Activated CD4-positive, alpha-beta T cell treated with anti-CD3 and anti-CD28 coated beads, Interleukin-2, Interleukin-6, amounts not matched to agents 100 ng/mL and 50 ng/mL, durations not matched to agents 16 hours and 8 hours (primary cell): ENCODE results near the gene SHC1.

Experiments used
- DNase-seq: peaks from one replicate; pipeline ENCODE4 v3.0.0-alpha.2; 2020

The SHC1 gene

DNA sequence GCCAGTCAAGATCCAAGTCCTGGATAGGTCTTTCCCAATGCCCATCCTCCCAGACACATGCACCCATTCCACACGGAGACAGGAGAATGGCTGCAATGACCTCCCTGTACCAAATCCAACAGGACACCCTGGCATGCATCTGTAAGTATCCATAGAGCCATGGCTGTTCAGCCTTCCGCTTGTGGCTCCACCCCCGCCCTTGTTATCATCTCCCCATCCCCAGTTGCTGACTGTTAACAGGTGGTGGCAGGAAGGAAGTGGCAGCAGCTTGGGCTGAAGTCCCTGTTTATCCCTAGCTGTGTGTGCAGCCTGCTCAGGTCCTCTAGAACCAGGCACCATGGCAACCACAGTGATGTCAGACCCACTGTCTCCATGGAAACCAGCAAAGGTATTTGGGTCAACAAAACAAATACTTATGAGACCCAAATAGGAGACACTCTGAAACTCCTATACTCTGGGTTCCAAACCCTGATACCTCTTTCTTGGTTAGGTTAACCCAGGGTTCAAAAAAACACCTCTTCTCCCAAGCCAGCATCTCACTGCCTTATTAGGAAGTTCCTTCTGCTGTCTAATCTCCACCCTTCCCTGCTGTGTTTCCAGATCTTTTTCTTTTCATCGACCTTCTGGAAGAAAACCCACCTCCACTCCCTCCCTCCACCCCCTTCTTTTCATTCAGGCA is 15.4 kb downstream of the SHC1 start:
- DNase-seq, result peak; percentile 93

DNA sequence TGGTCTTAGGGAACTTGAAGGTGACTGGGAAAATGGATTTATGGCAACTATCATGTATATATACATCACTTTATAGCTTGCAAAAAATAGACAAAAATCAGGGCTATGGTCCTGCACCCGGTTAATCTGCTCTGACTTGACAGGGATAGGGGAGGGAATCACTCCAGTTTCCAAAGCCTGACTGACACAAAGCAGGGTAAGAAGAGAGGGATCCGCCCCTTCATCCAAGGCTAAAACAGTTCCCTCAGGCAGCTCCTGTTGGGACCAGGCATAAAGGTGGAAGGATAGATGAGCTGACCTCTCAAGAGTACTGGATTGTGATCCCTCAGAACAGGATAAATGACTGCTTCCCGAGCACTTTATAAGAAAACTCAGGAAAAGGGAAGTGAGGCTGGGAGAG is 16.0 kb downstream of the SHC1 start:
- DNase-seq, result no peak

DNA sequence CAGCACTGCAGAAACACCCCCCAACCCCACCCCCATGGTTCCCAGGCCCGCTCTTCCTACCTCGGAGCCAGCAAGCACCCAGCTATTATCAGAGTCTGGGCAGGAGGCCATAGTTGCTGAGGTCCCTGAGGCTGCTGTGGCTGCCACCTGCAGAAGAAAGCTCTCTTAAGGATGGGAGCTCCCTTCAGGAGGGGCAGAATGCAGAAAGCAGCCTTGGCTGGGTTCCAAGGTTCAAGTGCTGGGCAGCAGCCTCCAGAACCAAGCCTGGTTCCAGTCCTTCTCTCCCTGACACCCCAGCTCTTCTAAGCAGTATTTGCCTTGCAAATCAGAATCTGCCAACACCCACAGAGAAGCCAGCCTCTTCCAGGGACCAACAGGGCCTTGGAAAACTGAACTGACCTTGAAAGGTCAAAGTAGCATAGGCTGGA is 16.9 kb downstream of the SHC1 start:
- DNase-seq, result no peak

DNA sequence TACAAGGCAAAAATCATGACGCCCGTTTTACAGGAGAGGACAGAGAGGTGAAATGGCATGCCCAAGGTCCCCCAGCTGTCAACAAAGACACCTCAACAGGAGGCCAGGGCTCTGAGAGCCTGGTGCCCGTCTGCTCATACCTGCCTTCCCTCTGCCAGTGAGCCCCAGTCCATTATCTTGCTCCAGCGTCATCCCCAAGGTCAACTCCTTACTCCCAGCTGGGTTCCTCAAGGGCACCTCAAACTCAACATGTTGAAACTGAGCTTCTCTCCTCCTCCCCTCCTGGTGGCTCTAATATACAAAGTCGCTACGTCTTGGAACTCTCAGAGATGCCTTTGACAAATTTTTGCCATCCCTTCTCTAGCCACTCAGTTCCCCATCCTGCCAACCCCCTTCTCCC is 17.9 kb downstream of the SHC1 start:
- no peak for DNase-seq

DNA sequence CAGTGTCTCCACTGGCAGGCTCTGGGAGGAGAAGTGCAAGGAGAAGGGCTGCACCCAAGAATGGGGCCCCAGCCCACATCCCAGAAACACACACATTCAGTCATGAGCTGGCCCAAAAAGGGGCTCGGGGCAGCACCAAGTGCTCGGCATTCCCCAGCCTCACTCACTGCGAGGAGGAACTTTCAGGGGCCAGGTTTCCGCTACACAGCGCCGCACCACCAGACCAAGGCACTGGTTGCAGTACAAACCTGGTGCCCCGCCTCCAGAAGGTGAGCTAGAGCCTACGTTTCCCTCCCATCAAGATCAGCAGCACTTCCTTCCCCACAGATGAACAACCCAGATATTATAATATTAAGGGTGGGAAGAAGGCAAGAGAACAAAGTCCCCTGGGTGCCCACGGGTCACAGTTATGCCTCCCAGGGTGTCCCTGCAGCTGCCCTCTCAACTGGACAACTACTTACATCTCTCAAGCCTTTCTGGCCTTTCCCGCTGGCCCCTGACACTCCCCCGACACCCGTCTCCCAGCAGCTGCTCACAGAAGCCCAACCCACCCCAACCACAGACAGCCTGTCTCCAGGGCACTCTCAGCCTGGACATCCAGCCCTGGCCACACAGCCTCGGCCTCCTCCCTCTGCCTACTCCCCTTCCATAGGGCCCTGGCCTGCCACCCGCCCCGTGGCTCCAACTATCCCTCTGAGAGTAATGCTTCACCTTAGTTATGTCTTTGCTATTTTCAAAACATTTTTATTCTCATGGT is 18.5 kb downstream of the SHC1 start:
- DNase-seq, result peak; percentile 39

DNA sequence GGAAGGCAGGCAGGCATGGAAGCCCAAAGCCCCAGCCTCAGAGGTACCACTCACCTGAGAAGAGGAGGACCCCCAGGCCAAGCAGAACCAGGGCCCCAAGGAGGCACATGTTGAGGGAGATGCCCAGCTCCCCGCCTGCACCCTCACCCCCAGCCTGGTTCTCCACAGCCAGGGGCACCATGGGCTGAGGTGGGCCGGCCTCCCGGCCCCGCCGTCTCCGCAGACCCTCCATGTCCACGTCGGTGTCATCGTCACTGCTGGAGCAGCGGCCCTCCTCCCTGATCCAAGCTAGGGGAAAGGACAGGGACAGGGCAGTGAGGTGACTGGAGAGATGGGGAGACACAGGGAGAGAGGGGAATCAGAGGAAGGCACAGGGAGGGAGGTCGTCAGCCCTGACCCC is 22.5 kb downstream of the SHC1 start:
- no peak for DNase-seq

DNA sequence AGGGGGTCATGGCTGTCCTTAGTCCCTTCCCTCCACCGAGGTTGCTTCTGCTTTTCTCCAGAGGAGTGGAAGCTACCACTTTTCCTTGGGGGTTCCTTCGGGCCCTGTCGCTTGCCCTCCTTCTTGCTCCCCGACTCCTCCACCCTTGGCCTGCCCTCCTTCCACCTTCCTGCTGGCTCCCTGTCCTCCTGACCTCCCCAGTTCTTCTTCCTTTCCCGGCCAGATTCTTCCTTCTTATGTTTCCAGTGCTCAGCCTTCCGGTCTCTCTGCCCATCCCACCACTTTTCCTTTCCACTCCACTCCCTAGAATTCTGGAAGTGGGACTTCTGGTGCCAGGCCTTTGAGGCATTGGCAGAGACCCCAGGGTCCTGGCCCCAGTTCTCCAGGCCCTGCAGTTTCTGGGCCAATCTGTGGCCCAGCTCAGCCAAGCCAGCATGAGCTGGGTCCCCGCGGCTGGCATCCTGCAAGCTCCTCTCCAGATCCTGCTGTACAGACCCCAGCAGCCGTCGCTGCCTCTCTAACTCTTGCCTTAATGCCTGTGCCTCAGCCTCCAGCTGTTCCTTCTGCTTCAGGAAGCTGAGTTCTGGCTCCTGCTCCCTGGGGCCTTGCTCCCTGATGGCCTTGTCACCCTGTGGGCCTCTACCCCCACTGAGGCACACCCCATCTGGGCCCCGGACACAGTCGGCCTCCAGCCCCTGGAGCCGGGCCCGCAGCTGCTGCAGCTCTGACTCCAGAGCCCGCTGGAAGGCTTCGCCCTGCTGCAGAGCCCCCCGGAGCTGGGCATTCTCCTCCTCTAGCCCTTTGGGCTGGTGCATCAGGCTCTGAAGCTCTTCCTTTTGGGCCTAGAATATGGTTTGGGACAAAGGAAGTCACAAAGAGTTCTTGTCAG is 24.3 kb downstream of the SHC1 start:
- DNase-seq, result no peak

DNA sequence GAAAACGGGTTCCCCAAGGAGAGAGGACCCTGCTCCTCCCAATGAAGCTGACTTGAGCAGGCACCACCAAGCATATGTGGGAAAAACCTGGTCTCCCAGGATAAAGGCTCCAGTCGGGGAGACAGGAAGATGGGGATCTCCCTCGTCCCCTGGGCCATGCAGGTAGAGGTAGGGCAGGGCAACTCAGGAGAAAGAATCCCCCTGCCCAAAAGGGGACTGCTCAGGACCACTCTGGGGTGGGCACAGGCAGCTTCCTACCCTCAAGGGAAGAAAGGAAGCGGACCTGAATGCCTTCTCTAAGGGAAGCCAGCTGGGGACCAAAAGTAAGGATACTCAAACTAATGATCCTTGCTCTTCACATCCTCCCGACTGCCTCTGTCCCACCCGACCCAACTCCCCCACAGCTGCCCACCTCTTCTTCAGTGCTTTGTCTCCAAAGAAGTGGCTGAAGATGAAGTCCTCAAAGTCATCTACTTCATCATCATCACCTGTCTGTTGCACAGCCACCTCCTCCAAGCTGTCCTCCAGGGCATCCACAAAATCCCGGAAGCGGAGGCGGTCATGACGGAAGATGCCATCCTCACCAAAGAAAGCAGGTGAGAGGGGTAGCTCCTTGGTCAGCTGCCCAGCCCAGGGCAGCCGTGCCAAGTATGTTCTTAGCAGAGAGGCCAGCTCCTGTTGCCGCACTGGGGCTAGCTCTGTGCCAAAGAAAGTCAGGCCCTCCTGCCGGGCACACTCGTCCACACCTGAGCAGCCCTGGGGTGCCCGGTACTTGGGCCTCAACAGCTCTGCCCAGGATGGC is 25.2 kb downstream of the SHC1 start:
- no peak for DNase-seq

DNA sequence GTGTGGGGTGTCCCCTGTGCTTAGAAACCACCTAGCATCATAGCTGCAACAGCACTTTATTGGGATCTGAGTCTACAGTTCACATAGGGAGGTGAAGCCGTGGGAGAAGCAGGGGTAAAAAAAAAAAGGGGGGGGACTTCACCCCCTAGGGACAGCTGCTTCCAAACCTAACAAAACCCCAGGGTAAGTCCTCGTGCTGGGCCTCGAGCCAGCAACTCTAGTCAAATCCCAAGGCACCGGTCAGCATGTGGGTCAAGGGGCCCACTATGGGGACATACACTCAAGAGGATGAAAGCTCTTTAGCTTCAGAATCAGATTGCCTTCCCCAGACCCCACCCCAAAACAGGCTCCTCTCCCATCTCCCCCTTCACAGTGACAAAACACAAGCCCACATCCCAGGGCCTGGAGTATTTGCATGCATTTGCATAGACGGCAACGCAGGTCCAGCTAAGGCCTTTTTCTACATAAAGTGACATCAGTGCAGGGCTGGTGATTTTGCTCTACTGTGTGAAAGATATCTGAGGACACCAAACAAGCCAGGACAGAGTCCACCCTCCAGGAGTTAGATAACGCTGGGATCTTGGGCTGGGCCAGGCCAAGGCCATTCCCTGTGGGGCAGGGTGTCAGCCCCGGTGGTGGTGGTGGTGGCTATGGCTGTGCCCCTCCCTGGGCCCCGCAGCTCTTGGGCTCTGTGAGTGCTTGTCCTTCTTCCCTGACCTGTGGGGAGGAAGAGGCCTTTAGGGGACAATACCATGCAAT is 26.0 kb downstream of the SHC1 start:
- DNase-seq, result no peak

DNA sequence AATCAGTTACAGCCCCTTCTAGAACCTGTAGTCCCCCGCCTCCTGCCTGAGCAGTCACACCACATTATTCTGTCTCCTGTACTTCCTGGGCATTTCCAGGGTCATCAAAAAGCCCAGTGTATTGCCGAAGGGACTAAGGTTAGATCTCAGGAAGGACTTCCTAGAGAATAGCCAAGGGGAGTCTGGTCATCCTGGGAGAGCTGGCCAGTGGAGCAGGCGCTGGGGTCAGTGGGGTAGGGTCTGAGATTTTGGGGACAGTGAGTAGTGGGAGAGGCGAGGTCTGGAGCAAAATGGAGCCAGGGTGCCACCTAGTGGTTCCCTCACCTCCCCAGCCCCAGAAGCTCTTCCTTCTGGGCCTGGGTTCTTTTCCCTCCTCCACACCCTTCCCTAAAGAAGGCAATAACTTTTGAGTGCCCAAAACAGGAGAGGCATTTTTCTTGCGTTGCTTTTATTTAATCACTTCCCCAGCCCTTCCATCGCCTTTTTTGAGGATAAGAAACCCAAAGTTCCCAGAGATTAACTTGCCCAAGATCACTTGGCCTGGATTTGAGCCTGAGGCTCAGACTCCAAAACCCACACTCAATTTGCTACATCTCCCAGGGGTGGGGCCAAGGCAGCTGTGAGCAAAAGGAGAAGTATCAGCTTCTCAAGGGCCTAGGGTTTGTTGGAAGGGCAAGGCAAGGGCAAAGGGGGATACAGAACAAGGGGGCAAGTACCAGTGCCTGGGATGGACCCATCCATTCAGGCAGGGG is 26.7 kb downstream of the SHC1 start:
- DNase-seq, result peak; percentile 64

DNA sequence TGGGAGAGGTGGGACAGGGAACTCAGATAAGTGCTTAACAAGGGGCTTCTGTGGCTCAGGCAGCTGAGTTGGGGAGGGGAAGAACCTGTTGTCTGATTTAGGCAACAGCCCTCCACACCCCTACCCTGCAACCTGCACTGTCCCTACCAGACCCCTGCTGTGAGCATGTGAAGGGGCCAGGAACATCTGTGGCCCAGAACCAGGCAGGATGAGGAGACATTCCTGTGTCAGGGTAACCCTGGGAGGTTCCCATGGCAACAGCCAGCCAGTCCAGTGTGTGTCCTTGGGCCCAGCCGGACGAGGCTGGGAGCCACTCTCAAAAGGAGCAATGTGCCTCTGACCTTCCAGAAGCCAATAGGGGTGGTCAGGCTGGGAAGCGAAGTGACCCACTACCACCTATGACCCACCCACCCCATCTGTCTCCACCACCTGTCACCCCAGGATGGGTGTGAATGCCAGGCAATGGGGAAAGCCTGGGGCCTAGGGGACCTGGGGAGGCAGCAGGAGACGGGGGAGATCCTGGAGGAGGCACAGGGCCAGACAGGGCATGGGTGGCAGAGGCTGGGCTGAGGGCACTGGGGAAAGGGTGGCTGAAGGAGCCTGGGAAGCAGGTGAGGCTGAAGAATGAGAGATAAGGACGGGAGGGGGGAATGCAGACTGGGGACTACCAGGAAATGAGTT is 29.1 kb downstream of the SHC1 start:
- DNase-seq, result no peak

DNA sequence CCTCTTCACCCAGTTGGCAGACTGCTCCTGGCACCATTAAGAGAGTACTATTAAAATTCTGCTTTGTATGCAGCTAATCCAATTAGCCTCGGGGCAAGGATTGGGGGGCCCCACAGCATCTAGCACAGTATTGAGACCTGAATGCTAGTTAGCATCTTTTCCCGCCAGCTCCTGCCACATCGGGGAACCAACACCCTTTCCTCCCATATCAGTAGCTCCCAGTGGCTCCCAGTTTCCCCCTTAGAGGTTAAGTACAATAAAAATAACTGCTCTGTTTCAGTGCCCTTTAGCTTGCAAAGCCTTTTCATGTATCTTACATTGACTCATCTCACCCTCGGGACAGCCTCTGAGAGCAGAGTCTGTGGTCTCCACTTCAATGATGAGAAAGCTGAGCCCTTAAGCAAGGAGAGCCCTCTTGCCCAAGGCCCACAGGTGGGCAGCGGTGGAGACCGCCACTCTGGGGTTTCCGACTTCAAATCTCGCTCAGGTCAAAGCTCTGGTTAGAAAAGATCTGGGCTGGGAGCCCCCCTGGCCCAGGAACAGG is 29.8 kb downstream of the SHC1 start:
- DNase-seq, result peak; percentile 69

DNA sequence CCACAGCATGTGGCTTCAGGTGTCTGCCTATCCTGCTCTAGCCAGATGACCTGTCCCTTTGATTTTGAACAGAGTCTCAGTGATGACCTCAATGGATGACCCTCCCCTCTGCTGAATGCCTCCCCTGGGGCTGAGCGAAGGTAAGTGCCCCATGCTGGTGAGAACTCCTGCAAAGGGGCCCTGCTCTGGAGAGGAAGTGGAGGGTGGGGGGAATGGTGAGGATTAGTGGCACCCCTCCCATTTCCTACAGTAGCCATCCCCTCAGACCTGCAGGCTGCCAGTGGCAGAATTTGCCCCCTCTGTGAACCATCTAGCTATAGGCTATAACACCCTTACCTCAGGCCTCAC is 30.4 kb downstream of the SHC1 start:
- DNase-seq, result no peak

DNA sequence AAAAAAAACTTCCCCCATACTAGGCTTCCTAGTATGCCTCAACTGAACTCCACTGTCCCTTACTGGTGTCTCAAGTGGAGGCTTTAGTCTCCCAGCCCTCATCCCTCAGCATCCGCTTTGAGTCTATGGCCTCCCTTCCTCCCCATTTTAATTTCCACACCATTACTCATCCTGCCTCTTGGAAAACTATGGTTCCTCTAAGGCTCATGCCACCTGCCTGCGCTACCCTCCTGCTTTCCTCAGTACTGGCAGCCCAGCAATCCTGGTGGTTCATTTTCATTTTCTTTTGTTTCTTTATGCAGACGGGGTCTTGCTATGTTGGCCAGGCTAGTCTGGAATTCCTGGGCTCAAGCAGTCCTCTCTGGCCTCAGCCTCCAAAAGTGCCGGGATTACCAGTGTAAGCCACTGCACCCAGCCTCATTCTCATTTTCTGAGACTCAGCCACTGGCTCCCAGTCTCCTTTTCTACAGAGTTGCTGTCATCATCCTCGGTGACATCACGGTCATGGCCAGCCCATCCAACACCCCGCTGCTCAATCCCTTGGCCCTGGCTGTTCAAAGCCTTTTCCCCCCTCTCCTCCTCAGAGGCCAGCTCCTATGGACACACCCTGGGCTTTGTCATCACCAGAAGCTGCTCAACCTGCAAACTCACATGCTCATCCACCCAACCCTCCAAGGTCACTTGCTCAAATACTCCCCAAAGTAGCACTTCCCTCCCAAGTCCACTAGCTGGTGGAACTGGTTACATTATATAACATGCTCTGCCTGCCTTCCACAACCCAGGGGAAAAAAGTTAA is 31.7 kb downstream of the SHC1 start:
- DNase-seq, result no peak

DNA sequence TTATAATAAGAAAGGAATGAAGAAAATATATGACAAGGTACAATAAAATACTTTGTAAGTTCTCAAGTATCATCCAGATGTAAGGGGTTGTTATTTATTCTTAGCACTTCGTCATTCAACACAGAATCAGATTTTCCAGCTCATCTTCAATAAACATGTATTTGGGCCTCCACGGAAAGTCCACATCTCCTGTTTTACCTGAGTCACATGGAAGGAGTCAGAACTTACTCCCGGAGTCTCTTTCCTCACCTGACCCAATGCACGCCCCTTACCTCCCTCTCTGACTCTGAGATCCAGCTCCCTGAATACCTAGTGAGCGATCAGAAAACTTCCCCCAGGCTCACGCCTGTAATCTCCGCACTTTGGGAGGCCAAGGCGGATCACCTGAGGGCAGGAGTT is 32.6 kb downstream of the SHC1 start:
- no peak for DNase-seq

DNA sequence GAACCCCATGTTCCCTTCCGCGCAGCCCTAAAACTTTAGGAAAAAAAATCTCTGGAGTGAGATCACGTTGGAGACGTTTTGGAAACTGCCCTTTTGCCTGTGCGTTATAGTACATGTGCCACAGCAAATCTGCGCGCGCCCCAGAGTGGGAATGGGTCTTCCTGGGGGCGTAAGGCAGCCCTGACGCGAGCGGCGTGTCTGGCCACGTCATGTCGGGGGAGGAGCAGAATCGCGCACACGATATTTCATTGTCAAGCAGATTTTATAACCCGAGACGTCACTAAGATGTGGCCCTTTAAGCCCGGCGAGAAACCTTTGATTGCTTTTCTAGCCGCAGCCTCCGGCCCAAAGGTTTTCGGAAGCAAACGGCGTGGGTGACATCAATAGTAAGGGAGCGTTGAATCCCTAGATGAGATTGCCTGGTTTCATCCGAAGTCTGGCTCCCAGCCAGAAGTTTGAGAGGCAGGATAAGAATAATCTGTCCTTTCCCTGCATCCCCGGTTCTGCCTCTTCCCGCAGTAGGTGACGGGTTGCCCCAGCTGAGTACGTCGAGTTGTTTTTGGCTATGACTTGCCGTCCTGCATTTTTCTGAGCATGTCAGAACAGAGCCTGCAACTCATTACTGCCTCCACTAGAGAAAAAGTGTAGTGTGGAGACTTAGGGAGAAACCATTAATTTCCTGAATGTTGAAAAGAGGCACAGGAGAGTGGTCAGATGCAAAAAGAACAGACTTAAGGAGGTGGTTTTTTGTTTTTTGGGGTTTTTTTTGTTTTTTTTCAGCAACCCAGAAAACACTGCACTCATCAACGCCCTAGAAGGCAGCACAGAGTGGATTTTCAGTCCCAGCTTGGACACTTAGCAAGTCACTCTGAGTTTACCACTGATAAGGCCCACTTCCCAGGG is 33.2 kb downstream of the SHC1 start:
- peak; percentile 93 for DNase-seq

DNA sequence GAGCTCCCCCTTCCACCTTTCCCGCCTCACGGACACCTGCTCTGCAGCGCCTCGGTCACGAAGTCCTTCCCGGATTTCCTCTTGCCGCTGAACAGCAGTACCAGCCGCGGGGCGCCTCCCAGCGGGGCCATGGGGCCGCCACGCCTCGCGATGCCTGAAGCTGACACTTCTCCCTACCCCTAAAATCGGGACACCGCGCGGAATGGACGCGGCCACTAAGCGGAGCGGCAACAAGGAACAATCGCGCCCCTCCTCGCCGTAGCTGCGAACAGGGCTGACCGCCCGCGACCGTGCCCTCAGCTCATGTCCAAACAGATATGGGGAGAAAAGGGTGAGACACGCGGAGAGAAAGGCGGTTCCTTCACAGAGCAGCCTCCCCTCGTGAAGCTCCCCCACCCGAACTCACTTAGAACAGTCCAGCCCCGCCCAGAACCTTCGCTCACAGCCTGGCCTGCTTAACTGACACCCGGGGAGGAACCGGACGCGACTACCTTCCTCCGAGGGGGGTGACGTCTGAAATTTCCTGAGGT is 33.9 kb downstream of the SHC1 start, which contains the start of gene PMVK:
Gene PMVK (minus strand): TSS at position 165 of the 530 bp plus-strand sequence. CDS start 34 bp downstream, at position 131.
- peak; percentile 96 for DNase-seq
